Activated CD8-positive, alpha-beta memory T cell treated with anti-CD3 and anti-CD28 coated beads, Interleukin-2, amount 50 U/mL, for 4 hours (primary cell): ENCODE results near the gene FNDC10.
"Not testable (repeated sequence)": the region's sequence is repeated elsewhere in the genome, so short reads cannot be mapped to it uniquely, and the experiment has no call there.

ENCODE experiments used
- DNase-seq: peaks from one replicate; pipeline ENCODE4 v3.0.0-alpha.2; 2020

Gene FNDC10

GRCh38 chr1:1564268-1564667 lies 35.7 kb downstream of the FNDC10 start:
- no peak for DNase-seq

GRCh38 chr1:1563688-1564087 lies 36.2 kb downstream of the FNDC10 start:
- no peak for DNase-seq

GRCh38 chr1:1562556-1563195 lies 37.3 kb downstream of the FNDC10 start:
- DNase-seq = no peak

- no peak for DNase-seq
These were observed 38.0 kb downstream of the FNDC10 start for GRCh38 chr1:1561801-1562470.

GRCh38 chr1:1560178-1560577 lies 39.8 kb downstream of the FNDC10 start:
- no peak for DNase-seq

- DNase-seq = no peak
These were observed 40.9 kb downstream of the FNDC10 start for GRCh38 chr1:1559066-1559465.

GRCh38 chr1:1558591-1558990 lies 41.3 kb downstream of the FNDC10 start:
- DNase-seq = no peak

- not testable (repeated sequence) for DNase-seq
These were observed 42.2 kb downstream of the FNDC10 start for GRCh38 chr1:1557688-1558087.

- not testable (repeated sequence) for DNase-seq
These were observed 43.0 kb downstream of the FNDC10 start for GRCh38 chr1:1556961-1557360.

GRCh38 chr1:1556505-1556904 lies 43.4 kb downstream of the FNDC10 start:
- DNase-seq = no peak

GRCh38 chr1:1554926-1555915 lies 44.7 kb downstream of the FNDC10 start:
- no peak for DNase-seq

- no peak for DNase-seq
These were observed 45.4 kb downstream of the FNDC10 start for GRCh38 chr1:1554550-1554925.

- DNase-seq = no peak
These were observed 46.0 kb downstream of the FNDC10 start for GRCh38 chr1:1553821-1554494.

- DNase-seq = no peak
These were observed 47.7 kb downstream of the FNDC10 start for GRCh38 chr1:1552263-1552639.

GRCh38 chr1:1551524-1552262 lies 48.2 kb downstream of the FNDC10 start:
- DNase-seq = no peak

- DNase-seq = no peak
These were observed 49.1 kb downstream of the FNDC10 start for GRCh38 chr1:1550591-1551432.

- DNase-seq = no peak
These were observed 49.8 kb downstream of the FNDC10 start for GRCh38 chr1:1550087-1550486.

GRCh38 chr1:1548591-1548990 lies 51.3 kb downstream of the FNDC10 start:
- no peak for DNase-seq
